CD4-positive, alpha-beta T cell treated with Interleukin-4 for 1 hour (primary cell): ENCODE results near the gene ZNF836.
A peak's percentile ranks its signal among the peaks of the same experiment; 100 is the strongest.

ENCODE experiments used
- DNase-seq, 2 donors: peaks; one replicate each; pipeline ENCODE4 v3.0.0-alpha.2; 2020 to 2022

ZNF836 gene

DNA sequence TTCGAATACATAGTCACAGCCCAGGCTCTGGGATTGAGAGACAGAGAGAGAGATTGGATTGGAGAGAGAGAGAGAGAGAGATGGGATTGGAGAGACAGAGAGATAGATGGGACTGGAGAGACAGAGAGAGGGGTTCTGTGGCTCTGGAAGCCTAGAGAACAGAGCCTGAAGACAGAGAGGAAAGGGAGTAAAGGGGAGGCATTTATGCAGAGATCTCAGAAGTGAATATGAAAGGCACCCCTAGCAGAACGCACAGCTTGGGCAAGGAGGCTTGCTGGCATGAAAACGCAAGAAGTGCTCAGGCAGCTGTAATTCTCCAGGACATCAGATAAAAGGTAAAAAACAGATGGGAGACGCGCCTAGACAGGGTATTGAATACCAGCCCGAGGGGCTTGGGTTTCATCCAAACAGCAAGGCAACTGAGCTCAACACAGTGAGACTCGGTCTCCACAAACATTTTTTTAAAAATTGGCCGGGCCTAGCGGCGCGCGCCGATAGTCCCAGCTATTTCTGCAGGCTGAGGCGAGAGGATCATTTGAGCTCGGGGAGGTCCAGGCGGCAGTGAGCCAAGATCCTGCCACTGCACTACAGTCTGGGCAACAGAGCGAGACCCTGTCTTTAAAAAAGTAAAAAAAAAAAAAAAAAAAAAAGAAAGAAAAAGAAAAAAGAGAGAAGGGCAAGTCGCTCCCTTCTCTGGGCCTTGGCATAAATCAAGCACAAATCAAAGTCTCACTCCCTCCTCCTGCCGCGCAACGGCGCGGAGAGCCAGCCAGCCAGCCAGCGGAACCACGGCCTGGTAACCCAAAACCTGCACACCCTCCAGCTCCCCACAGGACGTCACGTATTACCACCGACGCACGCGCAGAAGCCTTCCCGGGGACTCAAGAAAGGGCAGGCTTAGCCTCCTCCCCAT, 17.7 kb upstream of the ZNF836 start:
- DNase-seq, result no peak

DNA sequence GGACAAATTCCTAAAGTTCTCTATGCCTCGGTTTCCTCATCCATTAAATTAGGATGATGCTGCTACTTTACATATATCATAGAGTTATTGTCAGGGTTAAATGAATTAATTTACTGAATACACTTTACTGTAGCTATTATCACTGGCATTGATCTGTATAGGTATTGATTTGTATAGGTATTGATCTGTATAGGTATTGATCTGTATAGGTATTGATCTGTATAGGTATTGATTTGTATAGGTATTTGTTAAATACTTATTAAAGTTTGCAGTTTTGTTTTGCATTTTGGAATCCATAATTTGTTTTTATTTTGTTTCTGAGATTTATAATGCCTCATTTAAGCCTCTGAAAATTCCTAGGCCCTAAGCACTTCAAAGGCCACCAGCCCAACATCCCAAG, 16.0 kb upstream of the ZNF836 start:
- no peak for DNase-seq

DNA sequence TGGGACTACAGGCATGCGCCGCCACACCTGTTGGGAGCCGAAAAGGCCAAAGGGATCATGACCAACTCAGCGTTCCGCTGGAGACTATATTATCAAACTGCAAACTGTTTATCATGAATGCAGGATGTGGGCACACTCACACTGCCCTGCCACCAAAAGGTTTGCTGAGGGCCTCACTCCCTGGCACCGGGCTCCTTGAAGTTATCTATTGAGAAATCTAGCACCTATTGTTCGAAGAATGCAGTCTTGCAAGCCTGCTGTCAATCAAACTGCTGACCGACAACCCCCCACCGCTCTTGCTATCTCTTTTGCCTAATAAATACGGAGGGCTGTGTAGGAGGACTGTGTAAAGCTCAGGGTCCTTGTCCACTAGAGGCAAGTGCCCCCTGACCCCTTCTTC, 5.2 kb upstream of the ZNF836 start:
- DNase-seq, result no peak

DNA sequence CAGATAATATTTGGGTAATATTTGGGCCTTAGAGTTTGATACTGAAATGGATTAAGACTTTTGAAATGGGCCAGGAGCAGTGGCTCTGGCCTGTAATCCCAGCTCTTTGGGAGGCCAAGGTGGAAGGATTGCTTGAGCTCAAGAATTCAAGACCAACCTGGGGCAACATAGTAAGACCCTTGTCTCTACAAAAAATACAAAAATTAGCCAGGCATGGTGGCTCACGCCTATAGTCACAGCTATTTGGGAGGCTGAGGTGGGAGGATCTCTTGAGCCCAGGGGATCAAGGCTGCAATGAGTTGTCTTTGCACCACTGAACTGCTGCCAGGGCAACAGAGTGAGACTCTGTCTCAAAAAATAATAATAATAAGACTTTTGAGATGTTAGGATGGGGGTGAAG, 926 bp upstream of the ZNF836 start:
- no peak for DNase-seq

DNA sequence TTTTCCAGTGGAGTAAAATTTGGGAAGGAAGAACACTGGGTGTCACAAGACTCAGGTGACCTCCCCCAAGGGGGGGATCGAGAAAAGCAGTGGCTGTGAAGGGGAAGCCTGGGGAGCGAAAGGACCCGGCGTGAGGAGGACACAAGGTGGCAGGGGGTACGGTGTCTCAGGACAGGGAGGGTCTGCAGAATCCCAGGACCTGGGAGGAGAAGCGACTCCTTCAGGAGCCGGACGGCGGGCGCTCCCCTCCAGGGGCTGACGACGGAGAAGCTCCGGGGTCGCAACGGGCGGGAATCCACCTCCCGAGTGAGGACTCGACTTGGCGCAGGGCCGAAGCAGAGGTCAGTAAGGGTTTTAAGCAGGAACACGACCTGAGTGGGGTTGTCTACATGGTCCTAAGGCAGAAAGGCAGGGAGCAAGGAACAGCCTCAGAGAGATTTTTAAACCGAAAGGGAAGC, 529 bp downstream of the ZNF836 start:
- no peak for DNase-seq

DNA sequence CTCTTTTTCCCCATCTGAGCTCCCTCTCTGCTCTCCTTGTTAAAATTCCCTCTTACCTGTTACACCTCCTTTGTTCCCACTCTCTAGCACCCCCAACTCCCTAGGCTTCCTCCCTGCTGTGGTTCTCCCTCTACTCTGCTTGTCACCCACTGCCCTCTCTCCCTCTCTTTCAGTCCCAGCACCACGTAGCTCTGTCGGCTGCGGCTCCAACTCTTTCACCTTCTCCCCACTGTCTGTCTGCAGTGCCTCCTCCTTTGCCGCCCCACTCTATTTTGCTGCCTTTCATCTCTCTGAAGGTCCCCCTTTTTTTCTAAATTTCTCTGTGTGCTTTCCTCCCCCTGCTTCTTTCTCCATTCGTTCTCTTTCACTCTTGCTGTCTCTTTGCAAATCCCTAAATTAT, 1.1 kb downstream of the ZNF836 start:
- no peak for DNase-seq

DNA sequence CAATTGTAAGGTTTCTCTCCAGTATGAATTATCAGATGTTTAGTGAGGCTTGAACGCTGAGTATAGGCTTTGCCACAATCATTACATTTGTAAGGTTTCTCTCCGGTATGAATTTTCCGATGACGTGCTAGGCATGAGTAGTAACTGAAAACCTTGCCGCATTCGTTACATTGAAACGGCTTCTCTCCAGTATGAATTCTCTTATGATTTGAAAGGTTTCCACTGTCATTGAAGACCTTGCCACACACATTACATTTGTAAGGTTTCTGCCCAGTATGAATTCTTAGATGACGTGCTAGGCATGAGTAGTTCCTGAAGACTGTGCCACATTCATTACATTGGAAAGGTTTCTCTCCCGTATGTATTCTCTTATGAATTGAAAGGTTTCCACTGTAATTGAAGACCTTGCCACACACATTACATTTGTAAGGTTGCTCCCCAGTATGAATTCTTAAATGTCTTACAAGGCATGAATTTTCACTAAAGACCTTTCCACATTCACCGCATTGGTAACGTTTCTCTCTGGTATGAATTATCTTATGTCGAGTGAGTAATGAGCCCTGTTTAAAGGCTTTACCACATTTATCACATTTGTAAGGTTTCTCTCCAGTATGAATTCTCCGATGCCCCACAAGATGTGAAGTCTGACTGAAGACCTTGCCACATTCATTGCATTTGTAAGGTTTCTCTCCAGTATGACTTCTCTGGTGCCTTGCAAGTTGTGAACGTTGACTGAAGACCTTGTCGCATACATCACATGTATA, 15.6 kb downstream of the ZNF836 start:
- no peak for DNase-seq

DNA sequence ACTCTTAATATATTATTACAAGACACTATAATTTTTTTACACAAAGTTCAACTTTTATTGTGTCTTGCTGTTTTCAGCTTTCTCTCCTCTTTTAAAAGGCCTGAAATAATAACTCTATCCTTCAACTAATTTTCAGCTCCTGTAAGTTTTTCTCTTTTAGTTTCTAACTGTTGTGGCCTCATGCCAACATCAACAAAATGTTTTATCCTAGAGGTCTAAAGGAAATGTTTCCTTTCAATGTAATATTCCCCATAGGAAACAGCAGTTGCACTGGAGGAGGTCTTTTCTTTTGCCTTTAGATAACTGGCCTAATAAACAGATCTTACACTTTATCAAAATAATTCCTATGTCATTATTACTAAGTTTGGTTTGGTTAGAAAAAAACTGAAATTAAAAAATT, 23.2 kb downstream of the ZNF836 start:
- no peak for DNase-seq

DNA sequence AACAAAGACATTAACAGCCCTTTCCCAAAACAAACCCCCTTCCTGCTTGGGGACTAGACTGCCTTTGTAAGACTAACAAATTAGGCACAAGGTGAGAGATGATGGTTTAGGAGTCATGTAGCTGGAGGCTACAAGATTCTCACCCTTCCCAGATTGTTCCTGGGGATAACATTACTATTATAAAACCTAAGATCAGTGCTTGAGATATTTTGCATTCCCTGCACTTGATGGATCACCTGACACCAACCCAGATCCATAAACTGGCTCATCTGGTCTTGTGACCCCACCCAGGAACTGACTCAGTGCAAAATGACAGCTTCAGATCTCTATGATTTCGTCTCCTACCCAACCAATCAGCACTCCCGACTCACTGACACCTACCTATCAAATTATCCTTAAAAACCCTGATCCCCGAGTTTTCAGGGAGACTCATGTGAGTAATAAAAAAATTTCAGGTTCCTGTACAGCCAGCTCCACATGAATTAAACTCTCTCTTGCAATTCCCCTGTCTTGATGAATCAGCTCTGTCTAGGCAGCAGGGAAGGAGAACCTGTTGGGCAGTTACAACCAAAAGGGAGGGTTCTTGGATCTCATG, 29.3 kb downstream of the ZNF836 start:
- no peak for DNase-seq

DNA sequence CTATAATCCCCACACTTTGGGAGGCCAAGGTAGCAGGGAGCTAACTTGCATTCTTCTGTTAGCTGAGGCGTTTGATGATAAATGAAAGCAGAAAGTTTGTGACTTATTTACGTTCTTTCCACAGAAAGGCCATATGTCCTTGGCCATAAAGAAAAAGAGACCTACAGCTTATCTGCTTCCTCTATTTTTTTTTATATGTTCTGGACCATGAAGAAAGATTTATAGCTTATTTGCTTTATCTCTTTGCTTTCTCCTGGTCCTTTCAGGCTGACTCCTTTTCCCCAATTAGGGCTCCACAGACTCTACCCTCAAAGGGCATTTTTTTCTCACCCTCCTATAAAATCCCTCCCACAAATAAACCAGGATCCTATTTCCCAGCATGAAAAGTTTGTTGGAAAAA, 30.2 kb downstream of the ZNF836 start:
- no peak for DNase-seq

DNA sequence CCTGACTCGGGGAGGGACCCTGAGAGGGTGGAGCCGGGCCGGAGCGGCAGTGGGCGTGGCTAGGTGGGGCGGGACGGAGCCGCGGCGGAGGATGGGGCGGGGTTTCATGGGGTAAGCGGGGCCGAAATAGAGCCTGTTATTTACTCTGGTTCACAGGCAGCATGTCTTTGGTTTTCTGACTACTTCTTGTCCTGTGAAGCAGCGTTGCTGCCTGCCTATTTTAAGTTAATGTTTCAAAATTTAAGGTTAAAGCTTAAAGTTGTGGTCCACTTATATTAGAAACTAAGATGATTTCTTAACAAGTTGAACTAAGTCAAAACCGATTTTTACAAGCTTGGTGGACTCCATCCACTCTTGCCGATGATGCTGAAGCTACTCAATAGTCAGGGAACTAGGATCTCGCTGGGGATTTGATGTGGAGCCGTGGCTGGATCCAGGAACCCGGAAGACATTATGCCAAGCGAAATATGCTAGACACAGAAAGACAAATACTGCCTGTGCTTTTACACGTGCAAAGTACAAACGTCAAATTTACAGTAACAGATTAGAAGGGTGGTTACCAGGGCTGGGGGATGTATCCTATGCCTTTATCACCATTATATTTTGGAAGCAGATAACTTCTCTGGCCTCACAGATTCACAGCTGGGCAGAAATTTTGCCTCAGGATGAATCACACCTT, 31.2 kb downstream of the ZNF836 start:
- no peak for DNase-seq

DNA sequence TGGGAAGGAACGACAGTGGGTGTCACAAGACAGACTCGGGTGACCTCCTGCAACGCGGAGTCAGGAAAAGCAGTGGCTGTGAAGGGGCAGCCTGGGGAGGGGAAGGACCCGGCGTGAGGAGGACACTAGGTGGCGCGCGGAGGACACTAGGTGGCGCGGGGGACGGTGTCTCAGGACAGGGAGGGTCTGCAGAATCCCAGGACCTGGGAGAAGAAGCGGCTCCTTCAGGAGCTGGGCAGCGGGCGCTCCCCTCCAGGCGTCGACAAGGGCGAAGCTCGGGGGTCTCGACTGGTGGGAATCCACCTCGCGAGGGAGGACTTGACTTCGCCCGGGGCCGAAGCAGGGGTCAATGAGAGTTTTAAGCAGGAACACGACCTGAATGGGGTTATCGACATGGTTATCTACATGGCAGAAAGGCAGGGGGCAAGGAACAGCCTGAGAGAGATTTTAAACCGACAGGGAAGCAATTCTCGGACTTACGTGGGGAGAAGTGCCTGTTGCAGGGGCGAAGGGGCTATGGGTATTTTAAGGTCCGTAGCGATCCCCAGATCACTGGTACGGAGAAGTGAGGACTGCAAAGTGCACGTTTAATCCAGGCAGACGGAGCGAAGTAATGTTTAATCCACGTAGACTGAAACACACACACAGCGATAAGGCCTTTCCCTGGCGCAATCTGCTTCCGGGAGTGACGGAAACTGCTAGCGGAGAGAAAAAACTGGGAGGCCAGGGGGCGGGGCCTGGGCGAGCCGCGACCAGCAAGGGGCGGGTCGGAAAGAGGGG, 32.0 kb downstream of the ZNF836 start, which contains the start of gene ZNF616:
ZNF616 (minus strand) TSS at position 687 of the 780 bp plus-strand sequence. CDS start 9,426 bp downstream, outside the sequence.
- DNase-seq, result peak; percentile 96 to 97

DNA sequence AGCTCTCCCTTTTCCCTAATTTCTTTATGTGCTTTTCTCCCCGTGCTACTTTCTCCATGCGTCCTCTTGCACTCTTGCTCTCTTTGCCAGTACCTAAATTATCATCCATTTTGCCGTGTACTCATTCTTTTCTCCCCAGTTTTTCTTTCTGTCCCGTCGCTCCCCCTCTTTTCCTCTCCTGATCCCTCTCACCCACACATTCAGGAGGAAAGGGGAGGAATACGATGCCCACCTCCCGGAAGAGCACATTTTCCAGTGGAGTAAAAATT, 32.5 kb downstream of the ZNF836 start:
- DNase-seq, result no peak

DNA sequence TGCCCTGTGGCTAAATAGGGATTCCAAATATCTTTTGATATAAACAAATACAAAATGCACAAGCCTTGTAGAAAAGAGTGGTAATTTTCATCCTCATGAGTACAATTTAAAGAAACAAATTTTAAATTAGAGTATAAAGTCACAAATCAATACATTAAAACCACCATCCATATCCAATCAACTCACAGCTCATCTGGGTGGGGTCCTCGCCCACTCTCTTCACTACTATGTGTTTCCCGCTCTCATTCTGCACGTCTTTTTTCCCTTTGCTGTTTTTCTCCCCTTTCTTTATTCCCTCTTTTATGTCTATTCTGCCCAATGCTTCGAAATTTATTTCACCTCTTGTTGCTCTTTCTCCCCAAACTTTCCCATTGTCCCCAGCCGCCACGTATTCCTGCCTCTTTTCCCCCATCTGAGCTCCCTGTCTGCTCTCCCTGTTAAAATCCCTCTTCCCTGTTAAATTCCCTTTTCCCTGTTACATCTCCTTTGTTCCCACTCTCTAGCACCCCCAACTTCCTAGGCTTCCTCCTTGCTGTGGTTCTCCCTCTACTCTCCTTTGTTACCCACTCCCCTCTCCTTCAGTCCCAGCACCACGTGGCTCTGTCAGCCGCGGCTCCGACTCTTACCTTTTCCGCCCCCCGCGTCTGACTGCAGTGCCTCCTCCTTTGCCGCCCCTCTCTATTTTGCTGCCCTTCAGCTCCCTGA, 33.0 kb downstream of the ZNF836 start:
- DNase-seq, result peak in 1 of 2 donors; percentile 2

DNA sequence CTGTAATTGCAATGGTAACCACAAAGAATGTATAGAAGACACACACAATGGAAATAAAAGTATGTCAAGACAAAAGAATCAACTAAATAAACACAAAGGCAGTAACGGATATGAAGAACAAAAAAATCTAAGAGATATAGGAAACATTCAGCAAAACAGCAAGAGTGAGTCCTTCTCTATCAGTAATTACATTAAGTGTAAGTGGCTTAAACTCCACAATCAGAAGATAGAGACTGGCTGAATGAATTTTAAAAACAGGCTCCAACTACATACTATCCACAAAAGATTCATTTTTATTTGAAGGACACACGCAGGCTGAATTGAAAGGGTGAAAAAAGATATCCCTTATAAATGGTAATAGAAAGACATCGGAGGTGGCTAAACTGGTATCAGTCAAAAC, 51.1 kb downstream of the ZNF836 start:
- no peak for DNase-seq

DNA sequence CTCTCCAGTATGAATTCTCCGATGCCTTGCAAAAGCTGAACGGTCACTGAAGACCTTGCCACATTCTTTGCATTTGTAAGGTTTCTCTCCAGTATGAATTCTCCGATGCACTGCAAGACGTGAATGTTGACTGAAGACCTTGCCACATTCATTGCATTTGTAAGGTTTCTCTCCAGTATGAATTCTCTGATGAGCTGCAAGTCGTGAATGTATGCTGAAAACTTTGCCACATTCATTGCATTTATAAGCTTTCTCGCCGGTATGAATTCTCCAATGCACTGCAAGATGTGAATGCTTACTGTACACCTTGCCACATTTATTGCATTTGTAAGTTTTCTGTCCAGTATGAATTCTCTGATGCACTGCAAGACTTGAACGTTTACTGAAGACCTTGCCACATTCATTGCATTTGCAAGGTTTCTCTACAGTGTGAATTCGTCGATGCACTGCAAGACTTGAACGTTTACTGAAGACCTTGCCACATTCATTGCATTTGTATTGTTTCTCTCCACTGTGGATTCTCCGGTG, 55.8 kb downstream of the ZNF836 start:
- no peak for DNase-seq

DNA sequence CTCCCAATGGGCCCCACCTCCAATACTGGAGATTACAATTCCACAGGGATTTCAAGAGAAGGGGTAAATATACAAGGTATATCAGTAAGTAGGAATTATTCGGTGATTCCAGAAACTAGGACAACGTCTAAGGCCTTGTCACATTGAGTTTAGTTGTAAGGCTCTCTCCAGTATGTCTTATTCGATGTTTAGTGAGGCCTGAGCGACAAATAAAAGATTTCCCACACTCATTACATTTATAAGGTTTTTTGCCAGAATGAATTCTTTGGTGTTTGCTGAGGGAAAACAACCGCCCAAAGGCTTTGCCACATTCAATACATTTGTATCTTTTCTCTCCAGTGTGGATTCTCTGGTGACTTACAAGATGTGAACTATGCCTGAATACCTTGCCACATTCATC, 56.7 kb downstream of the ZNF836 start:
- no peak for DNase-seq

DNA sequence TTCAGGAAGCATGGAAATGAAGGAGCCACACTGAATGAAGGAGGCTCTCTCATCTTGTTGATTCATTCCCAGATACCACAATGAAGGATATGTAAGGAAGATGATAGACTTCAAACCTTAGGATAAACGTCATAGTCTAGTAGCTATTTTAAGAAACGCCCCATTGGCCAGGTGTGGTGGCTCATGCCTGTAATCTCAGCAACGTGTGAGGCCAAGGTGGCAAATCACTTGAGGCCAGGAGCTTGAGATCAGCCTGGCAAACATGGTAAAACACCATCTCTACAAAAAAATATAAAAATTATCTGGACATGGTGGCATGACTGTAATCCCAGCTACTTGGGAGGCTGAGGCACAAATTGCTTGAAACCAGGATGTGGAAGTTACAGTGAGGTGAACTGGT, 58.8 kb downstream of the ZNF836 start:
- no peak for DNase-seq

DNA sequence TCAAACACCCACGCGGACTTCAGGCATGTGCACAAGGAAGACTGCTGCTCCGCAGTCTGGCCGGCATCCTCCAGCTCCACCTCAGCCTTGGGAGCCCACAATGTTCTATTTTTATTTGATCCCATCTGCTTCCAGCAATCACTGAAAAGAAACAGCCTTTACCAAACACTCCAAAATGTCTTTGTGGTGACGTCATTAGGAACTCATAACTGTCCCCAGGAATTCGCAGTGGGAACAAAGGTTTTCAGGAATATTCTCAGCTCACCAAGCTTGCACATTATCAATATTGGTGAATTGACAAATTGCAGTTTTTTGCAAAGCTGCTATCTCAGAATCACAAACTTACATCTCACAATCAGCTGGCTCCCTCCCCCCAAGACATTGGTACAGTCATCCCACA, 60.6 kb downstream of the ZNF836 start:
- no peak for DNase-seq
